ENCODE results near the gene PNKP.

PNKP gene

DNA sequence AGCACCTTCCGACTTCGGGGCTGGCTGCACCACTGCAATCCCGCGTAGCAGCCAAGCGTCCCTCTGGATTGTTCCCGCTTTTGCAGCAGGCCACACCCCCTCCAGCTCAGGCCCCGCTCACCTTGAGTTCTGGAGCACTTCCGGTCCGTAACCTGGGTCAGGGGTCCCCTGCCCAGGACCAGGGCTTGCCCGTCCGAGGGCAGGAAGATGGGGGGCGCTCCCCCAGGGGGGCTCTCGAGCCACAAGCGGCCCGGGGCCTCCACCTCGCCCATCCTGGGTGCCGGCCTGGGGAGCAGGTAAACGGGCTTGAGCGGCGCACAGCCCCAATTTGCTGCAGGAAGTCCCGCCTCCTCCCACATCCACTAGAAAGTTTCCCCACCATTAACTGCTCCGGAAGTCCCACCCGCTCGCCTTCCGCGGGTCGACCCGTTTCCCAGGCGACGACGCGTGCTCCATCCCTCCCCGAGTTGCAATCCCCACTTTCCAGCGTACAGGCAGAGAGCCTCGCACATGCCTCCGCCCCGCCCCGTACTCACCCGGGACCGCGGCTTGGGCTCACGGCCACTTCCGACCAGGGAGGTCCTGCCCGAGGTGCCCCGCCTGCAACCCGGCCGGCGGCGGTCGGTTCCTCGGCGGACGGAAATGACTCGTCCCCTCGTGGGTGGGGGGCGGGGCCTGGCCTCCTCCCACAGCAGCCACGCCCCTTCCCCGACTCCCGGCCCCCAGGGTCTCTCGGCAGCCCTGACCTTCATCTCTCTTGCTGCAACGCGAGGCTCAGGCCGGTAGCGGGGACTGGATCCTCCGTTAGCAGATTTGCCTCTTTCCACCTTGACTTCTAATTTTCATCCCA lies at the start of gene PNKP:
Gene PNKP (minus strand): TSS at position 644 of the 850 bp plus-strand sequence. CDS start 372 bp downstream, at position 272.
- peak; percentile 78 for DNase-seq

DNA sequence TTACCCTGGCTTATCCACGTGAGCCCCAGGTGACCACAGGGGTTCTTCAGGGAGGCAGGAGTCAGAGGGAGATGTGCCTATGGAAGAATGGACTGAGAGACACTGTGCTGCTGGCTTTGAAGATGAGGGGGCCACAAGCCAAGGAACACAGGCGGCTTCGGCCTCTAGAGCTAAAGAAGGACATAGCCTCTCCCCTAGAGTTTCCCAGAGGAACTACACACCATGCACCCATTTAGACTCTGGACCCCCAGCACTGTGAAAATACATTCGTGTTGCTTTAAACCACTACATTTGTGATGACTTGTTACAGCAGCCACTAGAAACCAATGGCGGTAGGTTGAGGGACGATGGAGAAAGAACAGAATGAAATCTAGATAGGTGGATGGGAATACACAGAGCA lies 47.9 kb upstream of the PNKP start:
- DNase-seq = no peak

DNA sequence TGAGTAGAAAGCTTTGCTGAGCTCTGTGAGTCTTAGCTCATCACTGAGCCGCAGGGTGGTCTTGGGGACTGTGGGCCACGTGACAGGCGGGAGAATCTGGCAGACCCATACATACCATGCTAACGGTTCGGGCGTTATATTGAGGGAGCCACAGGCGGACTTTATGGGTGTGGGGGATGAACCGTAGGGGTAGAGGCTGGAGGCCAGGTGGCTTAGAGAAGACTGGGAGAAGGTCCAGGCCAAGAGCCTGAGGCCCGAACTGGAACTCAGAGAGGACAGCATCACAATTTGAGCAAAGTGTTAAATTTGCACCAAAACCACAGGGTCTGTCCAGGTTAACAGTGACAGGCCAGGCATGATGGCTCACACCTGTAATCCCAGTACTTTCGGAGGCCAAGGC lies 46.3 kb upstream of the PNKP start:
- DNase-seq = no peak

DNA sequence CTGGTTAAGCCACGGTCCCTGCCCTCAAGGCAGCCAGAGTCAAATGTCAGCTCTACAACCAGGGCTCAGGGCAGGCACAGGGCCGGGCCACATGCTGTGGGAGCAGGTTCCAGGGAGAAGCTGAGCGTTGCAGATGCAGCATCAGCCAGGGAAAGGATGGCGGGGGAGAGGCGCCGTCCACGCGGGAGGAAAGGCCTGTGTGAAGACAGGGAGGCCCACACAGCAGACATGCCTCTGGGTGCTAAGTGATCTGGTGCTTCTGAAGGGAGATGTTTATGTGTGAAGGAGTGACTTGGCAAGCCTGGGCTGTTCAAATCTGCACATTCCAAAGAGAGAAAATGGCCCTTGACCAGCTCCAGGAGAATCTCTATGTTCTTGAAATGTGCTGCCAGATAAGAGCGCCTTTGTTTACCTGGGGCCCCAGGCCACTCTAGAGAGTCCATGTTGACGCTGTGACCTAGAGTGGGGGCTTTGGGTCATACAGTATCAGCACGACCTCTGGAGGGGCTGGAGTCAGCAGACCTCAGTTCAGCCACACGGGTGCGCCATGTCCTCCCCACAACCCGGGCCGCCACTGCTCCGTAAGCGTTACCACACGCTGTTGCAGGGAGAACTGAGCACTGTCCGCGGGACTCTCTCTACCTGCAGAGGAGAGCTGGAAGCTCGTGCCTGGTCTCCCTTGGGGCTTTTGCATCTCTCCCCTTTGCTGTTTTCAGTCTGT lies 45.7 kb upstream of the PNKP start:
- no peak for DNase-seq

DNA sequence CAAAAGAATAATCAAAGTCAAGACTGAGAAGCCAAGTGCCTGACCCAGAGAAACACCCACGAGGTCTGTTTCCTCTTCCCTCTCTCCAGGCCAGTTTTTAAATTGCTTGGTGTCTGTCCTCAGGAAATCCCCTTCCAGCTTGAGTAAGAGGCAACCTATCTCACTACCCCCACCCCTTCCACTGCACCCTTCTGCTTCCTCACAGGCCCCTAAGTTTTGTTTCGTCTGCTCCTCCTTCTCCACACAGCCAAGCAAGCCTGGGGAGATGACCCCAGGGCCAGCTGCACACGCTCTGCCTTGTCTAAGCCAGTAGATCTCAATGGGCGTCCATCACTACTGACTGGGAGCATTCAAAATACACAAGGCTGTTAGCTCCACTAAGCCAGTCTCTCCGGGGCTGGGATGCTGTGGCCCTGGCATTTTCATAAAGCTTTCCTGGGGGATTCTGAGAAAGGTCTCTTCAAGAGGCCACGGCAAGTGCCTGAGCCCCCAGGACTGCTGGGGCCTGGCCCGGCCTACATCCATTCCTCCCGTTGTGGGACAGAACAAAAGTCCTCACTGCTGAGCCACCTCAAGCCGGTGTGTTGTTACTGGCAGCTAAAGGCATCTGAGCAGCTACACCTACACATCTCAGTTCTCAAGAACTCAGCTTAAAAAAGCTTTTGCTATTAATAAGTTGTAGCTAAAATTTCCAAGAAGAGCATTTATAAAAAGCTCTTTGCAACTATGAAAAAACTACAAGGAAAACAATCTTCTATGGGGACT lies 44.2 kb upstream of the PNKP start:
- no peak for DNase-seq

- no peak for DNase-seq
Measured at GRCh38 chr19:49910179-49910578, 42.8 kb upstream of the PNKP start.

GRCh38 chr19:49908480-49909420 lies 41.4 kb upstream of the PNKP start:
- no peak for DNase-seq

DNA sequence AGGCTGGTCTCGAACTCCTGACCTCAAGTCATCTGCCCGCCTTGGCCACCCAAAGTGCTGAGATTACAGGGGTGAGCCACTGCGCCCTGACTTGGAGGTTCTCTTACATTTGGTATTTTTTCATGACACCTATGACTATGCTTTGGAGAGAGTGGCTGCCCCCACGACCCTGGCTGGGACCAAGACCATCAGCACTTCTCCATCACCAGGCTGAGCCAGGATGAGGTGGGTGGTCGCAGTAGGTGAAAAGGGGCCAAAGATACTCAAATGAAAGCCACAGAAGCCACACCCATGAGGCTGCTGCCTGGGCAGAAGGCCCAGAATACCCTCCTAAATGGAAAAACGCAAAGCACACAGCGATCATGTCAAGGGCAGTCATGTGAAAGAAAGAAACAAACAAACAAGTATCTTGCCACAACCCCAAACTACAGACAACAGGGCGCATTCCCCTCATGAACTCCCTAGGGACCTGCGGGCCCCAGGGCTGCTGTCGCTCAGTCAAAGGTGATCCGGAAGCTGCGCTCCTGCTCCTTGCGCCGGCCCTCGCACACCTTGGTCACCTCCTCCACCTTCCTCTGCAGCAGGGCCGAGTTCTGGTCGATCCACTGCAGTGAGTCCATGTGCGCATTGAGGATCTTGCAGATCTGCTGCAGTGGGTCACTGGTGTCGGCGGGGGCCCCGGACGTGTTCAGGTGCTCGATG lies 40.5 kb upstream of the PNKP start:
- DNase-seq = no peak

DNA sequence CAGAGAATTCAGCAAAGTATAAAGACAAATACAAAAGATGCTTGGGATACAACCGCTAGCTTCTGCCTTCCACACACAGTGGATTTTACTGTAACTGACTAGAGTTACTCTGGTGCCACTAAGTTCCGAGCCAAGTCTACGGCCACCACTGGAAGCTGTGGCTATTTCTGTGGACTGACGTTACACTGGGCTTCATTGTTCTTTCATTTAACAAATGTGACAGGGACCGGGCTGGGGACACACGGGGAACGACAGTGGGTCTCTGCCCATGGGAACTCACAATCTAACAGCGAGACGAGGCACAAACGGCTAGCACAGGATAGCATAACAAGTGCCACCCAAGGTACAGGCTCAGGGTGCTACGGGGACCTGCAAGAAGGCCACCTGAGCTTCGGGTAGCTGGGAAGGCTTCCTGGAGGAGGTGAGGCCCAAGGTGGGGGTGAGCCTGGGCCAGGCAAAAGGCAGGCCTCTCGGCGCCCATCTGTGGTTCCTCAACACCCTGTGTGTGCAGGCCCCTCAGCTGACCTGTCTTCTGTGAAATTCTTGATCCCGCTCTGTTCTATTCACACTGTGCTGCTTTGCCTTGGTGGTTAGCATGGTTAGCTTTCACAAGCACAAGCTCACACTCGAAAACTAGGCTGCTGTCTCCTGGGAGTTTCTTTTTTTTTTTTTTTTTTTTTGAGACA lies 39.6 kb upstream of the PNKP start:
- DNase-seq = no peak

DNA sequence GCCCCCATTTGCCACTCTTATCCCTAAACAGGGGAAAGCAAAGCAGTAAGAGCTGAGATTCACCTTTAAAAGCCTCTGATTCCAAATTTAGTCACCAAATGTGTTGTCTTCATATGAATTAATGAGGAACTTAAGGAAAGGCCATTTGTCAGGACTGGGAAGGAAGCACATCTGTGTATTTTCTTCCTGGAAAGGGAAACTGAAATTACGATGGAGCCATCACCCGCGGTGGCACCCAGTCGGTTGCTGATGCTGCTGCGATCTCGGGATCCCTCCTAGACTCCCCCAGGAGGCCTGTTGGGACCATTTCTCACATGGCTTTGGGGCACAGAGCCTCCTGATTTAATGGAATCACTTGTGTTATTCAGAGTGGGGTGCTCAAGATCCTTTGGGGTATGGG lies 36.8 kb upstream of the PNKP start:
- no peak for DNase-seq

DNA sequence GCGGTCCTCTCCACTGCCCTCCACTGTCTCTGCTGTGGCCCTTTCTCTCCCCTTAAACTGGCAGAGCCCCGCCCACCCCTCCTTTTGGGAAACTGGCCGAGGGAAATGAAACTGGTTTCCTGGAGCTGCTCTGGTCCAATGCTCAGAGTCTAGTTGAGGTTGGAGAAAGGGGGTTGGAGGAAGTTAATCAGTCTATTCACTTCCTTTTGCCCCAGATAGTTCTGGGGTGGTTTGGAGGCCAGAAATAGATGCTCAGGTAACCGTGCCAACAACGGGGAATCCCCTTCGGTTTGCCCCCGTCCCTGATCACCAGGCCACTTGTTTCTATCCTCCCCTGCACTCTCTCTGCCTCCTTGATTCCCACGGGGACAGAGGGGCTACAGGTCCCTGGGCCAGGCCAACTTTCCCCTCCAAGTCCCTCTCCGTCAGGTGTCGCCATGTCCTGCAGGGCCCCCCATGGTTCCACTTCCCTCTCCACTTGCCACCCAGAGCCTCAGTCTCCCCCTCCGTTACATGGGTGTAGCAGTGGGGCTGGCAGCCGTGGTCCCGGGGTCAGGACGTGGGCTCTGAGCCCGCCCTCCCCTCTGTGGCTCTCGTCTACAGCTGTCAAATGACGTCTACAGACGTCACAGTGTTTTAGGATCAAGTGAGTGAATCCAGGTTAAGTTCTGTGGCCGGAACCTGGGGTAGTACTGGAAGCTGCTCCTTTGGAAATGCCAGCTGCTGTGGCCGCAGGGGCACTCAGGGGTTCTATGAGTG lies 29.7 kb upstream of the PNKP start, which contains the start of gene IL4I1:
Gene IL4I1 (minus strand): TSS at position 25 of the 759 bp plus-strand sequence. CDS start 727 bp downstream, outside the sequence.
- DNase-seq = no peak

GRCh38 chr19:49895566-49896297 lies 28.4 kb upstream of the PNKP start:
- no peak for DNase-seq

DNA sequence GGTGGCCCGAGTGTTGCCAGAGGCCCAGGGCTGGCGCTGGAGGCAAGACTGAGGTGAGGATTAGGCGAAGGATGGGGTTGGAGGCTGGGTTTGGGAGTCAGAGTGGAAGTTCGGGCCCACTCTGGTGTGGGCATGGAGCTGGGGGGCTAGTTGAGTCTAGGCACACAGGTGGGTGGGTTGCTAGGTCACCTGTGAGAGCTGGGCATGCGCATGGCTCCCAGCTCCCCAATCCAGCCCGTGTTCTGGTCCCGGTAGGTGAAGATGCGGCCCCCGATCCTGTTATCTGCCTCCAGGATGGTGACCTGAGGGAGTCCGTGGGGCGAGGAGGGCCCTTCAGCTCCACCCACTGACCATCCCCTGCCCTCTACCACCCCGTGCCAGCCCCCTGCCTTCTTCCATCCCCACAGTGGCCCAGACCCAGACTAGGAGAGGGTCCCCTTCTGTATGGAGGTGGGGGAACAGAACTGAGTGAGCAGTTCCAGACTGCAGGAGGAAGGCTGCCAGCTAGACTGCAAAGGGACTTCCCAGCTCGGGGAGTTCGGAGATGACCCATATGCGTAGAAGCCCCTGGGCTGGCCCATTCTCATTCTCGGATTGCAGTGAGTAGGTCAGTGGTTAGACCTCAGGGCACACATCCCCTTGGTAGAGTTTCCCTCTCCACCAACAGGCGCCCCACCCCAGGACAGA lies 27.6 kb upstream of the PNKP start:
- no peak for DNase-seq

DNA sequence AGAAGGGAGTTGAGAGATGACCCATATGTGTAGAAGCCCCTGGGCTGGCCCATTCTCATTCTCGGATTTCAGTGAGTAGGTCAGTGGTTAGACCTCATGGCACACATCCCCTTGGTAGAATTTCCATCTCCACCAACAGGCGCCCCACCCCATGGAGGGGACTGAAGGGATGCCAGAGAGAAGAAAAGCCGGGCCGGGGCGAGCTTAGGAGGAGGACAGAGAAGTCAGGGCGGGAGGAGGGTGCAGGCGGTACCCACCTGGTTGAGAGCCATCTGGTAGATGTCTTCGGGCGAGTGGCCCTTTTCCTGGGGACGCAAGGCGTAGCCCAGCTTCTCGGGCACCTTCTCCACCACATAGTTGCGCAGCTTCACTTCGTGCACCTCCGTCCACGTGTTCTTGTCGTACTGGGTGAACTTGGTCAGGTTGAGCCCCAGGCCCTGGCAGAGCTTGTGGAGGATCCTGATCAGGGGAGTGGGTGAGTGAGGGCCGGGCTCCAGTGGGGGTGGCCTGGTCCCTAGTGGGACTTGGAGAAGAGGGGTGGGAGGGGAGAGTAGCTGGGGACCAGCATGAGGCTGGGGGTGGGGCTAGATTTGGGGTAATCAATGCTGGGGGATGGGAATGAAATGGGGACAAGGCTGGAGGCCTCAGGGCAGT lies 26.8 kb upstream of the PNKP start:
- no peak for DNase-seq

DNA sequence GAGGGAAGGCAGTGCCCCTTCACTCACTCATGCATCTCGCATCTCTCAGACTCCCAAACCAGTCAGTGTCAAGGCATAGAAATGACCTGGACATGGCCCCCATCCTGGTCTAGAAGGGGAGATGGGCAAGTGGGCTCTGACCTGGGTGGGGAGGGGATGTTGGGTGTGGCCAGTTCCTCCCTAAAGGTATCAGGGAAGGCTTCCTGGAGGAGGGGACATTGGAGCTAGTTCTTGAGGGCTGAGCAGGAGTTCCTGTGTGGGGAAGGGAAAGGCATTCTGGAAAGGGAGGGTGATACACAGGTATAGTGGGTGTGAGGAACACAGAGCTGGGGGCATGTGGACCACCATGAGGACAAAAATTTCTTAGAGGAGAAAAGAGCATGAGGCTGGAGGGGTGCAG lies 25.3 kb upstream of the PNKP start:
- no peak for DNase-seq

DNA sequence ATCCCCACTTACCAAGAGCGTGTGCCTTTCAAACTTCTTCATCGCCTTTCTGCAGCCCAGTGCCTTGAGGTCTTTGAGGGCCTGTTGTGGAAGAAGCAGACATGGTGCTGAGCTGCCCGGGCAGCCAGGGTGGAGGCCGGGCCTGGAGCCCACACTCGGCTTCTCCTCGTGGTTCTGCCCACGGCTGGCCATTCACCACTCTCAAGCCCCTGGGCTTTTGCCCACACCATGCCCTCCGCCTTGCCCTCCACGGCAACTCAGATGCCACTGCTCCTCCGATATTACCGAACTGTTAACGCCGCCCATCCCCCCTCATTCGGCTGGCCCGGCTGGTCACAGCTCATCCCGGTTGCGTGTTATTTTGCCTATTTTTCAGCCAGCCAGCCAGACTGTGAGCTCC lies 24.0 kb upstream of the PNKP start:
- DNase-seq = no peak

DNA sequence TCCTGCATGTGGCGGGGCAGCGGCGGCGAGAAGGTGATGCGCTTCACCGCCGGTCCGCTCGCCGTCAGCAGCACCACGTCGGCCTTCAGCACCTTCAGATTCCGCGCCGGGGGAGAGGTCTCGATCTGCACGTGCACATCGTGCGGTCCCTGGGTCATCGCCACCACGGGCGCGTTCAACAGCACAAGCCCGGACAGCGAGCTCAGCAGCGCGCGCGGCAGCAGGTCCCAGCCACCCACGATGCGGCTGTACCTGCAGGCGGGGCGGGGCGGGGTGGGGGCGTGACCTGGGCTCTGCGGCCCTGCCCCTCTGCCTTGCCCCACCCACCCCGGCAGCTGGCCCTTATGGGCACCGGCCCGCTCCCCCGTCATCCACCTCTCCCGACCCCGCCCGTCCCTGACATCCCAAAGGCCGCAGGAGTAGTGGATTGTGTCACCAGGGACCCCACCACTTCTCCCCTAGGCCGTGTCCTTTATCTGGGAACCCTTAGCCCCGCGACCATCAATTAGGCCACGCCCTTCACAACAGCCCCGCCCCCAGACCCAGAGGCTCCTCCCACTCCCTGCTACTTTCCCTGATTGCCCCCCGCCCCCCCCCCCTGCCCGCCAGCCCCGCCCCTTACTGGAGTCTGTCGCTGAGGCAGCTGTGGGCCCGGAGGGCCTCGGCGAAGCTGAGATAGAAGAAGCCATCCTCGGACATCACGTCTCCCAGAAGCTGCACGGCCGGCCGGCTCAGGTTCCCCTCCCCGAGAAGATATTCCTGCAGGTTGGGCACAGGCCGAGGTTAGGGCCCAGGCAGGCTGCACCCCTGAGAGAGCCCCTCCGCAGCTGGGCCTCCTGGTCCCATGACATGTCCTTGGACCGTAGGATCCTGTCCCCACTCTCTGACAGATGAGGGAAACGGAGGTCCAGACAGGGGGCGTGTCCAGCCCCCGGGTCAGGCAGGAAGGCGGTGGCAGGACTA lies 23.3 kb upstream of the PNKP start:
- peak; percentile 50 for DNase-seq
